ENCODE results near the gene SLC7A8. TPM values are rescaled to one million over a fixed set of nuclear protein-coding genes. Genes with fewer than 3 reads are reported as not detected.

The SLC7A8 gene
- total RNA-seq, 1 donor from 2014 or later, result 36.8 TPM

DNA sequence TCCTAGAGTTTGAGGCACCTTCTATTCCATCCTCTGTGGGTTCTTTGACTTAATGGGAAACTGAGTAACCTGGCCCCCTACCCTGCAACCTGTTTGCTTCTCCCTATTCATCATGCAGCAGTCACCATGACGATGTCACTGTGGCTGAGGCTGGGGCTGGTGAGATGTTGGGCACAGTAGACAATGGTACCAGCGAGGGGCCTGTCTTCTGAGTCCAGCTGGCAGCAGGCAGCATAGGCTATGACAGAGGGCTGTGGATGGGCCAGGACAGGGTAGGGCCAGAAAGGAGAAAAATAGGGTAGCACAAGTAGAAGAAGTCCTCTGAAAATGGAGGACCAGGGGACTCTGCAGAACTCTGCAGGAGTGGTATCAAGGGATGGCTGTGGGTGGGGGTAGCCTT is 80.7 kb downstream of the SLC7A8 start:
- DNase-seq, result no peak

DNA sequence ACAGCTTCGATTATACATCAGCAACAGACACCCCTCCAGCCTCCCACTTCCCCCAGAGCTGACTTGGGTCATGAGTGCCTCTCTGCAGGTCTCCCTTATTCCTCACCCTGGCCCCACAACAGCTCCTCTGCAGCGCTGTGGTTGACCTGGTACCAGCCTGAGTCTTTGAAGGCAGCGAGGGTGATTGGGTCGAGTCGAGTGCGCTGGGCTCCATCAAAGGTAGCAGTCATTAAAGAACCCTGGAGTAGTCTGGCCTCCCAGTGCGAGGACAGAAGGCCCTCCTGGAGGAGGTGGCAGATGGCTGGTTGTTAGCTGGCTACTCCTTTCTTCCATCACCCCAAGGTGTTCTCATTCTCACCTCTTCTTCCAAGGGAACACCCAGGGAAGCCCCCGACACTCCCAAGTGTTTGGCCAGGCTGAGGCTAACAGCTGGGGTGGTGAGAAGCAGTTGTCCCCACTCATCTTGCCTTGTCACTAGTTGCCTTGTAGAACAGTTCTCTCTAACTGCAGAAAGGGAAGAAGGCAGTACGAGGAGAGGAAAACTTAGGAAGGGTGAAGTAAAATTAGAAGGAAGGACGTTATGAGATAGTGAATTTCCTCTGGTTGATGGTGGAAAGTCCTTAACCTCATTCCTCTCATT is 81.4 kb downstream of the SLC7A8 start:
- no peak for DNase-seq
- Histone ChIP-seq H3K27me3 (ENCODE audit: low read depth) (no peaks in the 10 kb centered on the region), H3K9me3 (no peaks in the 10 kb centered on the region), H3K36me3 (peaks cover 21% of the 10 kb centered on the region), H3K4me3 (no peak overlapping the region), H3K4me1 (peaks cover 26% of the 10 kb centered on the region), H3K27ac (no peak overlapping the region)
- no peak for ATAC-seq
- intact Hi-C loops (cut with DNase I), result no loop called here
- TF ChIP-seq, protein P1, sequence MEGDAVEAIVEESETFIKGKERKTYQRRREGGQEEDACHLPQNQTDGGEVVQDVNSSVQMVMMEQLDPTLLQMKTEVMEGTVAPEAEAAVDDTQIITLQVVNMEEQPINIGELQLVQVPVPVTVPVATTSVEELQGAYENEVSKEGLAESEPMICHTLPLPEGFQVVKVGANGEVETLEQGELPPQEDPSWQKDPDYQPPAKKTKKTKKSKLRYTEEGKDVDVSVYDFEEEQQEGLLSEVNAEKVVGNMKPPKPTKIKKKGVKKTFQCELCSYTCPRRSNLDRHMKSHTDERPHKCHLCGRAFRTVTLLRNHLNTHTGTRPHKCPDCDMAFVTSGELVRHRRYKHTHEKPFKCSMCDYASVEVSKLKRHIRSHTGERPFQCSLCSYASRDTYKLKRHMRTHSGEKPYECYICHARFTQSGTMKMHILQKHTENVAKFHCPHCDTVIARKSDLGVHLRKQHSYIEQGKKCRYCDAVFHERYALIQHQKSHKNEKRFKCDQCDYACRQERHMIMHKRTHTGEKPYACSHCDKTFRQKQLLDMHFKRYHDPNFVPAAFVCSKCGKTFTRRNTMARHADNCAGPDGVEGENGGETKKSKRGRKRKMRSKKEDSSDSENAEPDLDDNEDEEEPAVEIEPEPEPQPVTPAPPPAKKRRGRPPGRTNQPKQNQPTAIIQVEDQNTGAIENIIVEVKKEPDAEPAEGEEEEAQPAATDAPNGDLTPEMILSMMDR (IDR thresholded peaks at IDR 0.05), result no peak

More for the DNA sequence above, 80.7 kb downstream of the SLC7A8 start:
- ATAC-seq, result no peak
- Histone ChIP-seq H3K9me3 (no peaks in the 10 kb centered on the region), H3K4me1 (peaks cover 19% of the 10 kb centered on the region), H3K27ac (no peak overlapping the region), H3K36me3 (peaks cover 17% of the 10 kb centered on the region), H3K4me3 (no peak overlapping the region), H3K27me3 (ENCODE audit: low read depth) (no peaks in the 10 kb centered on the region)
- intact Hi-C loops (cut with DNase I), result no loop called here
- TF ChIP-seq, protein P1 (IDR thresholded peaks at IDR 0.05), result no peak

DNA sequence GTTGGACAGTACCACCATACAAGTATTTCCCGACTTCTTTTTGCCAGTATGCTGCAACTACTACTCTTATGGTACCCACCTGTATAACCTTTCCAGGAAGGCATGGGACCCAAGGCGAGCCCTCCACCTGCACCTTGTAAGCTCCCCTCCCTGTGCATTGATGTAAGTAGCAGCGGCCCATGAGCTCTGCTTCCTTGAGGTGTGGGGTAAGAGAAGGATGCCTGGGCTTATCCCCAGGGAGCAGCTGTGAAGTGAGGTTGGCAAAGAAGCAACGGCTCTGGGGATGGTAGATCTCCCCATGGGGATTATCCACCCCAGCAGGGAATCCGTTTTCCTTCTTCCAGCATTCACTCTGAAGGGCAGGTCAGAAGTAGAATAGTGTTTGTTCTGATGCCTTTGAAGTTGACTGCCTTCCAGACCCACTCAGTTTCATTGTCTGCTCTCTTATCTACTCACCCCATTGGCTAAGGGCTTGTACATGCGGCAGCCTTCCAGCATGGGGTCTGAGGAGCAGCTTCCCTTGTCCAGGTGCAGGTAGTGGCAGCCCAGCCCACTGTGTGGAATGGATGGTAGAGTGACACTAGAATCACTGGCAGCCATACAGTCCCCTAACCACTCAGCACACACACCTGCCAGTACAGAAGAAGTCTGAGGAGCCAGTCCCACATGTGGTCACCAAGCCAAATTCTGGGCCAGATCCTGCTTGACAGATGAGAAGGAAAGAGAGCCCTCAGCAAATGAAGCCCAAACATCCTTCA is 82.1 kb downstream of the SLC7A8 start:
- ATAC-seq (no peak), DNase-seq (no peak)
- Histone ChIP-seq H3K4me3 (no peak overlapping the region), H3K27ac (no peak overlapping the region), H3K27me3 (ENCODE audit: low read depth) (no peaks in the 10 kb centered on the region), H3K36me3 (peaks cover 21% of the 10 kb centered on the region), H3K4me1 (peaks cover 34% of the 10 kb centered on the region), H3K9me3 (no peaks in the 10 kb centered on the region)
- TF ChIP-seq, protein P1 (IDR thresholded peaks at IDR 0.05), result no peak
- intact Hi-C loops (cut with DNase I), result no loop called here

DNA sequence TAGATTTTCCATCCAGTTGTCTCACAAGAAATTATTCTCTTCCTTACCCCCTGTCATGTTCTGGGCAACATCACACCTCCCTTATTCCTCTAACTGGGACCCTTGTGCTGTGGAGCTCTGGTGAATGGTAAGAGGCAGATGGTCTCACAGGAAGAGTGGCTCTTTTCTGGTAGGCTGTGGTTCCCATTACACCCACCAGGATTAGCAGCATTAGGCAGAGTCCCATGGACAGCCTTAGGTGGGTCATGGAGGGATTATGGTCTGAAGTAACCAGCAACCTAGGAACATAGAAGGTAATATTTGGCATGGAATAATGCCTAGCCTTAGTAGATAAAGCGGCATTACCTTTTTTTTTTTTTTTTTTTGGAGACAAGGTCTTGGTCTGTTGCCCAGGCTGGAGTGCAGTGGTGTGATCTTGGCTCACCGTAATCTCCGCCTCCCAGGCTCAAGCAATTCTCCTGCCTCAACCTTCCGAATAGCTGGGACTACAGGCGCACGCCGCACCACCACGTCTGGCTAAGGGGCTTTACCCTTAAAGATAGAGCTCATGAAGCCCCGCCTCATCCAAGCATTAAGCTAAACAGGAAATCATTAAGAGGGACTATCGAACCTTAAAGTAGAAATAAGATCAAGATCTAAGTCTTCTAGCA is 84.1 kb downstream of the SLC7A8 start:
- TF ChIP-seq, protein P1 (IDR thresholded peaks at IDR 0.05), result no peak
- H3K4me3 ChIP-seq, result no peak overlapping the region
- intact Hi-C loops (cut with DNase I), result no loop called here
- H3K4me1 ChIP-seq, result peaks cover 38% of the 10 kb centered on the region
- no peaks in the 10 kb centered on the region for H3K9me3 ChIP-seq
- DNase-seq (peak; percentile 62), ATAC-seq (no peak)
- no peaks in the 10 kb centered on the region for H3K27me3 ChIP-seq (ENCODE audit: low read depth)
- peaks cover 21% of the 10 kb centered on the region for H3K36me3 ChIP-seq
- peak overlapping the region; percentile 34 for H3K27ac ChIP-seq

DNA sequence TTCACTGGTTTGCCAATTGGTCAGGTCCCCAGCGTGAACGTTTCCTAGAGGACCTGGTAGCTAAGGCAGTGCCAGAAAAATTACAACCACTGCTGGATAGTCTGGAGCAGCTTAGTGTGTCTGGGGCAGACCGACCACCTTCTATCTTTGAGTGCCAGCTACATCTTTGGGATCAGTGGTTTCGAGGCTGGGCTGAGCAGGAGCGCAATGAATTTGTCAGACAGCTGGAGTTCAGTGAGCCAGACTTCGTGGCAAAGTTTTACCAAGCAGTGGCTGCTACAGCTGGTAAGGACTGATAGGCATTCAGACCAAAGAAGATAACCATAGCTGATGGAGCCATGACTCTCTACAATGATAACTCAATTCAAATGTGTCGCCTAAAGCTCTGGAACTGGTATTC is 85.7 kb downstream of the SLC7A8 start:
- ATAC-seq, result no peak
- peaks cover 50% of the 10 kb centered on the region for H3K4me1 ChIP-seq

More for the DNA sequence above, 85.7 kb downstream of the SLC7A8 start:
- H3K27ac ChIP-seq, result no peak overlapping the region
- peaks cover 26% of the 10 kb centered on the region for H3K36me3 ChIP-seq
- H3K4me3 ChIP-seq, result no peak overlapping the region
- no peaks in the 10 kb centered on the region for H3K27me3 ChIP-seq (ENCODE audit: low read depth)
- TF ChIP-seq, protein P1 (IDR thresholded peaks at IDR 0.05), result no peak
- no peak for DNase-seq
- H3K9me3 ChIP-seq, result no peaks in the 10 kb centered on the region
- intact Hi-C loops (cut with DNase I), result no loop called here

Measured in lower lobe of right lung (tissue), 2 donors.